ENCODE results near the gene PDE8B.

Gene PDE8B

GRCh38 chr5:77295863-77296378 is 85.4 kb downstream of the PDE8B start:
- no peak for DNase-seq

GRCh38 chr5:77298146-77298545 is 87.7 kb downstream of the PDE8B start:
- no peak for DNase-seq

GRCh38 chr5:77300451-77300850 is 90.0 kb downstream of the PDE8B start:
- no peak for DNase-seq

- peak; percentile 85 for DNase-seq
These were observed 91.0 kb downstream of the PDE8B start for GRCh38 chr5:77301447-77301883.

GRCh38 chr5:77302247-77302646 is 91.8 kb downstream of the PDE8B start:
- DNase-seq: no peak

GRCh38 chr5:77302653-77303052 is 92.2 kb downstream of the PDE8B start:
- DNase-seq: no peak

- DNase-seq: no peak
These were observed 93.9 kb downstream of the PDE8B start for GRCh38 chr5:77304388-77304787.

GRCh38 chr5:77305222-77305846 is 94.9 kb downstream of the PDE8B start:
- no peak for DNase-seq

GRCh38 chr5:77305956-77306355 is 95.5 kb downstream of the PDE8B start:
- peak; percentile 82 for DNase-seq

- no peak for DNase-seq
These were observed 96.1 kb downstream of the PDE8B start for GRCh38 chr5:77306531-77306930.

- no peak for DNase-seq
These were observed 97.9 kb downstream of the PDE8B start for GRCh38 chr5:77308154-77308960.

GRCh38 chr5:77309140-77309539 is 98.7 kb downstream of the PDE8B start:
- no peak for DNase-seq

GRCh38 chr5:77310494-77311213 is 100.2 kb downstream of the PDE8B start:
- no peak for DNase-seq

- DNase-seq: no peak
These were observed 100.7 kb downstream of the PDE8B start for GRCh38 chr5:77311214-77311571.

- DNase-seq: peak; percentile 30
These were observed 101.9 kb downstream of the PDE8B start for GRCh38 chr5:77312413-77312812.

- DNase-seq: peak; percentile 41
These were observed 106.6 kb downstream of the PDE8B start for GRCh38 chr5:77316871-77317661.

- DNase-seq: no peak
These were observed 107.6 kb downstream of the PDE8B start for GRCh38 chr5:77318060-77318459.

GRCh38 chr5:77319117-77319804 is 108.8 kb downstream of the PDE8B start:
- DNase-seq: no peak

- DNase-seq: no peak
These were observed 111.4 kb downstream of the PDE8B start for GRCh38 chr5:77321793-77322394.

GRCh38 chr5:77322406-77322805 is 111.9 kb downstream of the PDE8B start:
- no peak for DNase-seq

- no peak for DNase-seq
These were observed 115.6 kb downstream of the PDE8B start for GRCh38 chr5:77325921-77326541.

All from fibroblast of skin of right biceps (primary cell).